Choroid plexus epithelial cell (primary cell): ENCODE results near the gene PPM1E.
A peak's percentile ranks its signal among the peaks of the same experiment; 100 is the strongest.

ENCODE experiments used
- DNase-seq: peaks from one replicate; pipeline ENCODE4 v3.0.0-alpha.2; 2010; ENCODE audit warnings: low read depth
- H3K4me3 ChIP-seq: 2 replicates; pipeline ENCODE4 v1.5.1; 2011; ENCODE audit warnings: low read depth, mild to moderate bottlenecking, control low read depth, low read length, moderate library complexity
- TF ChIP-seq, protein P1 (sequence below): conservative IDR thresholded peaks from 2 replicates; pipeline ENCODE4 v1.5.1; 2011; ENCODE audit warnings: low read depth, mild to moderate bottlenecking, control low read depth, inconsistent platforms, low read length, moderate library complexity

PPM1E gene

DNA sequence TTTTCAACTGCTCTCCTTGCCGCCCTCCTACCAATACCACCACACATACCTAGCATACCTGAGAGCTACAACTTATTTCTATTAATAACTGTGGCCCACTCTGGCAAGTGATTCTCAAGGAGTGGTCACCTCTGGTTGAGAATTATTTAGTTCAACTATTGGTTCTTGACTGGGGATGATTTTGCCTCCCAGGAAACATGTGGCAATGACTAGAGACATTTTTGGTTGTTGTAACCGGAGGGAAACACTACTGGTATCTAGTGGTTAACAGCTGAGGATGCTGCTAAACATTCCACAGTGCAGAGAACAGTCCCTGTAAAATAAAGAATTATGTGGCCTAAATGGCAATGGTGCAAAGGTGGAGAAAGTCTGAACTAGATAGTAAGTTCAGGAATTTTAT, 254.4 kb downstream of the PPM1E start:
- TF ChIP-seq, protein P1, sequence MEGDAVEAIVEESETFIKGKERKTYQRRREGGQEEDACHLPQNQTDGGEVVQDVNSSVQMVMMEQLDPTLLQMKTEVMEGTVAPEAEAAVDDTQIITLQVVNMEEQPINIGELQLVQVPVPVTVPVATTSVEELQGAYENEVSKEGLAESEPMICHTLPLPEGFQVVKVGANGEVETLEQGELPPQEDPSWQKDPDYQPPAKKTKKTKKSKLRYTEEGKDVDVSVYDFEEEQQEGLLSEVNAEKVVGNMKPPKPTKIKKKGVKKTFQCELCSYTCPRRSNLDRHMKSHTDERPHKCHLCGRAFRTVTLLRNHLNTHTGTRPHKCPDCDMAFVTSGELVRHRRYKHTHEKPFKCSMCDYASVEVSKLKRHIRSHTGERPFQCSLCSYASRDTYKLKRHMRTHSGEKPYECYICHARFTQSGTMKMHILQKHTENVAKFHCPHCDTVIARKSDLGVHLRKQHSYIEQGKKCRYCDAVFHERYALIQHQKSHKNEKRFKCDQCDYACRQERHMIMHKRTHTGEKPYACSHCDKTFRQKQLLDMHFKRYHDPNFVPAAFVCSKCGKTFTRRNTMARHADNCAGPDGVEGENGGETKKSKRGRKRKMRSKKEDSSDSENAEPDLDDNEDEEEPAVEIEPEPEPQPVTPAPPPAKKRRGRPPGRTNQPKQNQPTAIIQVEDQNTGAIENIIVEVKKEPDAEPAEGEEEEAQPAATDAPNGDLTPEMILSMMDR: no peak
- DNase-seq: no peak

DNA sequence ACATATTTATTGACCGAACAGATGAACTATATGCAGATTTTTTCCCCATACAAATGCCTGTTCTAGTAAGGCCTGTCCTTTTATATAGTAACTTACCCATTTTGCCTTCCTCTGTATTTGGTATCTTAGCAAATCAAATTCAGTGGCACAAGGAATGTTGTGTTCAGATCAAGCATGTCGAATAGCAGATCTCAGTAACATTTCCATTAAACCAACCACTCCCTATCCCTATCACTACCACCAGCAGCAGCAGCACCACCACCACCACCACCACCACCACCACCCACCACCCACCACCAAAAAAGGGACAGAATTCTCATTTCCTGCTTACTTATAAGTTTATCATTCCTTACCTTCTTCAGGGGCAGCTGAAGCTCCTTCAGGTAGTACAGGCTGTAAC, 256.3 kb downstream of the PPM1E start:
- TF ChIP-seq, protein P1: no peak

More for the DNA sequence above, 254.4 kb downstream of the PPM1E start:
- H3K4me3 ChIP-seq: no peak overlapping the region

DNA sequence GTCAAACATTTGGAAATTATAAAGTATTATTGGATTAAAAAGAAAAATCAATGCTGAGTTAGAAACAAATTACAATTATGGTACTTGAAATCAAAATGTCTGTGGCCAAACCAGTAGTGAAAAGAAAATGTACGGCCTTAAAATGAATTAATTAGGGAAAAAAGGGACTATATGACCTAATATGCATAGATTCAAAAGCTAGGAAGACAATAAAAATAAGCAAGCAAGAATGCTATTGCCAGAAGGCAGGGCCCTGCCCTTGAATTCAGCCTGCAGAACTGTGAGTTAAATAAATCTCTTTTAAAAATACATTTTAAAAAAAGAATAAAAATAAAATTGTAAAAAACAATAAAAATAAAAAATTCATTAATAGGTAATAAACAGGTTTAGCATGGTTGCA, 262.4 kb downstream of the PPM1E start:
- no peak overlapping the region for H3K4me3 ChIP-seq
- no peak for DNase-seq
- TF ChIP-seq, protein P1: no peak

More for the DNA sequence above, 256.3 kb downstream of the PPM1E start:
- no peak overlapping the region for H3K4me3 ChIP-seq
- DNase-seq: no peak

DNA sequence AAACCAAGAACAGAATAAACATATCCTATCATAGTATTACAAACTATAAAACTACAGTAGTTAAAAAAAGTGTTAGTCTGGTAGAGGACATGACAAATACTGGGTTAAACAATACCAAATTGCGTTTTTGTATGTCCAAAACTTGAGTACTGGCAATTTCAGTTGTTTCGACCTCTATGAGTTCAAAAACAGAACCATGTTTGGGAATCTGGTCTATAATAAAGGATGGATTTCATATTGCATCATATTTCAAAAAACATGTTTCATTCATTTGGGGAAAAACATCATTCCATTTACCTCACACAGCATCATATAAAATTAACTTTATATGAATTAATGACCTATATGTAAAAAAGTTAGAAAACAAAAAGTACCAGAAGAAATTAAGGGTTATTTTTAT, 269.3 kb downstream of the PPM1E start:
- H3K4me3 ChIP-seq: no peak overlapping the region
- TF ChIP-seq, protein P1: no peak
- DNase-seq: no peak

DNA sequence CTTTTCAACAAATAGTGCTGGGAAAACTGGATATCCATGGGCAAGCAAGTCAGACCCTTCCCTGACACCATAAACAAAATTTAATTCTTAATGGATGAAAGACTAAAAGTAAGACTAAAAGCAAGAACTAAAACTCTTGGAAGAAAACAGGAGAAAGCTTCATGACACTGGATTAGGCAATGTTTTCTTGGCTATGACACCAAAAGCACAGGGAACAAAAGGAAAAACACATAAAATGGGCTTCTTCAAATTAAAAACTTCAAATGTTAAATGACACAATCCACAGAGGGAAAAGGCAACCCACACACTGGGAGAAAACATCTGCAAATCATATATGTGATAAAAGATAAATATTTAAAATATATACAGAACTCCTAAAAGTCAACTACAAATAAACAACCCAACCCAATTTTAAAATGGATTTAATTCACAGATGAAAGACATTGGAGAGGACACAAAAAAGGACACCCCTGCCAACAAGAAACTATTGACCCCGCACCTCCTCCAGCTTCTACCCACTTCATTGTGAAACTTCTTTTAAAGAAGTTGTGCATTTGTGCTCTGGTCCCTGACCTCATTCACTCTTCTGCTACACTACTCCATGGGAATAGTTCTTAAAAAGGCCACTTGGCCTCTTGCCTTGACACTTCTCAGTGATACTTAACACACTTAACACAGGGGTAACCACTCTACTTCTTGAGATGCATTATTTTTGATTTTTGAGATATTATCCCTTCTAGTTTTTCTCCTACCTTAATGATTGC, 270.7 kb downstream of the PPM1E start:
- TF ChIP-seq, protein P1: no peak
- DNase-seq: no peak
- H3K4me3 ChIP-seq: no peak overlapping the region

DNA sequence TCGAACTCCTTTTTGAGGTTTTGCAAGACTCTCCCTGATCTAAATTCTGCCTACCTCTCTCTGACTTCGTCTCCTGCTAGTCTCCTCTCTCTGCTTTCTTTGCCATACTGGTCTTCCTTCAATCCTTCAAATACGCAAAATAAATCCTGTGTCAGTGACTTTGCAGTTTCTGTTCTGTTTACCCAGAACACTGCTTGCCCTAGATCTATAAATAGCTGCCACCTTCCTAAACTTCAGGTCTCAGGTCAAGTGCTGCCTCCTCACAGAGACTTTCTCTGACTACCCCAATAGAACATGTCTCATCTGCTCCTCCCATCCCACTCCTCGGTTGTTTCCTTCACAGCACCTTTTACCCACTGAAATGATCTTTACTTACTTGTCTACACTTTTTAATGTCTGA, 272.1 kb downstream of the PPM1E start:
- TF ChIP-seq, protein P1: no peak
- no peak overlapping the region for H3K4me3 ChIP-seq
- DNase-seq: peak; percentile 12

DNA sequence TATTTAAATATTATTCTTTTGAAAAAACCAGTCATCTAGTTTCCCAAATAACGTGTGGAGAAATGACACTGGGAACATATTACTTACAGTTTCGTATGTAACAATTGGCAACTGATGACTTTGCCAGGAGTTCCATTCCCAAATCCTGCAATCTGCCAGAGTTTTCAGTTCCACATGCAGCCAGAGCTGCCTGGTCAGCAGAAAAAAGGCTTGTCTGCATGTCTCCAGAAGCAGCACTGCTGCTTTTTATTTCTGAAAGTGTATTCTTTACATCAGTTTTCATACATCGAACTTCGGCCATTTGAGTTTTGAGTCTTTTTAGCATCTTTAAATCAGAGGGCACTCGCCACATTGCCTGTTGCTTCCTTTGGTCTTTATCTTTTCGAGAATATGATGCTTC, 272.7 kb downstream of the PPM1E start:
- no peak overlapping the region for H3K4me3 ChIP-seq
- DNase-seq: no peak
- TF ChIP-seq, protein P1: no peak
